Inflammatory macrophage treated with lipopolysaccharide for 1 hour (primary cell): ENCODE results near the gene POMT2.

Experiments
- DNase-seq, 2 donors: peaks; one replicate each; pipeline ENCODE4 v3.0.0-alpha.2; 2020 to 2022

Gene POMT2

GRCh38 chr14:77236814-77237213 lies 83.9 kb downstream of the POMT2 start:
- no peak for DNase-seq

GRCh38 chr14:77231721-77232120 lies 89.0 kb downstream of the POMT2 start:
- no peak for DNase-seq

DNA sequence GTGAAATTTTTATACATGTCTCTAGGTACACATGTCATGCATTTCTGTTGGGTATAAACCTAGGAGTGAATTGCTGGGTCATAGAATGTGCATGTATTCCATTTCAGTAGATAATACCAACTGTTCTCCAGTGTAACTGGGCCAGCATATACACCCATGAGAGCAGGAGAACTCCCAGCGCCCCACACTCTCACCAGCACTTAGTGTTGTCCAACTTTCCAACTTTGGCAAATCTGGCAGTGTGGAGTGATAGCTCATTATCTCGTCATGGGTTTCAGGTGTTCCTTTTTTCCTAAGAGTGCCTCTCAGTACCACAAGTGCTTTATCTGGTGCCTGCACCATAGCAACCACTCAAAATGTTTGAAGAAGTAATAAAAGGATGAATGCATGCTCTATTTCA lies 89.8 kb downstream of the POMT2 start:
- no peak for DNase-seq

DNA sequence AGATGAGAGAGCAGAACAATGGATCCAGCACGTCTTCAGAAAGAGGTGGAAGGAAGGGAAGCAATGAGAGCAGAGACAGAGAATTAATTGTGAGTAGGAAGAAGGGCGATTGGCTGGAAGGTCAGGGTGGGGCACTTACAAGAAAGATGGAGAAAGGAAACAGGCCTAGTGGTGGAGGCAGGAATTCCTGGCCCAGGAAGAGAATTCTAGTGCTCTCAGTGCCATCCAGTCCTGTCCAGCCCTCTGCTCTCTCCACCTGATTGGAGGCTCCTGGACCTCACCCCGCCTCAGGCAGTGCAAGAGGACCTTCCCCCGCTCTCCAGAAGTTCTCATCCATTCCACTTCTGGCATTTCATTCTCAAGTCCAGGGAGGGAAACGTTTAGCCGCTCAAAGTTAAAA lies 92.6 kb downstream of the POMT2 start:
- no peak for DNase-seq

DNA sequence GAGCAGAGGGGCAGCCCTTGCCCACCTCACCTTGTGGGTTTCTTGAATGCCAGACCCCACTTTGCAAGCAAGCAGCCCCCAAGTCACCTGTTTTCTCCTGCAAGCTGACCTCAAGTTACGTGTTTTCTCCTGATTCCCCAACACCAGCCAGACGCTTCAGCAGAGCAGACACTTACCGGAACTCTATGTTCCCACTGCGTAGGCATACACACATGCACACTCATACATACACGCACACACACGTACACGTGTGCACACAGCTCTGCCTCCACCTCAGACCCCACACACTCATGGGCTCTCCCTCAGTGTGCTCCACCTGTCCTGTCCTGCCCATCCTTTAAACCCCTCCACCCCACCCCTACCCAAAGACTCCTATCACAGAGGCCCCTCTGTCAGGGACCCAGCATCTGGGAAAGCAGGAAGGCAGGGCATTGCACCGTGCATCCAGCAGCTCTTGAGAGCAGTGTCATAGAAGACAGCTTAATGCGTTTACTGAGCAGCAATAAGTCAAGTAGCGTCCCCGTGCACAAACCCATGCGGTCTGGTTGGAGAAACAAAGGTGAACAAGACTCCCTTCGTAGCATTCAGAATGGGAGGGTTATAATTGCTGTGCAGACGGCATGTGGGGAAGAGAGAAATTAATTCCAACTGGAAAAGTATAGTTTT lies 94.7 kb downstream of the POMT2 start:
- no peak for DNase-seq

- no peak for DNase-seq
Observed at GRCh38 chr14:77225254-77225653, 95.4 kb downstream of the POMT2 start.
